GM18511 (cell line): ENCODE measurements around the gene NME7.
"Not testable (repeated sequence)": the region's sequence is repeated elsewhere in the genome, so short reads cannot be mapped to it uniquely, and the experiment has no call there.

Experiments used
- ATAC-seq: cut with Tn5 transposase; IDR thresholded peaks from one replicate; pipeline ENCODE4 v1.9.1; 2021; ENCODE audit warnings: mild to moderate bottlenecking, moderate library complexity; ENCODE audit not compliant: unreplicated experiment

Gene NME7

DNA sequence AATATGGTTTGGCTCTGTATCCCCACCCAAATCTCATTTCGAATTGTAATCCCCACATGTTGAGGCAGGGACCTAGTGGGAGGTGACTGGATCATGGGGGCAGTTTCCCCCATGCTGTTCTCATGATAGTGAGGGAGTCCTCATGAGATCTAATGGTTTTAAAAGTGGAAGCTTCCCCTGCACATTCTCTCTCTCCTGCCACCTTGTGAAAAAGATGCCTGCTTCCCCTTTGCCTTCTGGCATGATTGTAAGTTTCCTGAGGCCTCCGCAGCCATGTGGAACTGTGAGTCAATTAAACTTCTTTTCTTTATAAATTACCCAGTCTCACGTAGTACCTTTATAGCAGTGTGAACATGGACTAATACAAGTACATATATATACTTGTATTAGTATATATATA is 25.5 kb downstream of the NME7 start:
- not testable (repeated sequence) for ATAC-seq

DNA sequence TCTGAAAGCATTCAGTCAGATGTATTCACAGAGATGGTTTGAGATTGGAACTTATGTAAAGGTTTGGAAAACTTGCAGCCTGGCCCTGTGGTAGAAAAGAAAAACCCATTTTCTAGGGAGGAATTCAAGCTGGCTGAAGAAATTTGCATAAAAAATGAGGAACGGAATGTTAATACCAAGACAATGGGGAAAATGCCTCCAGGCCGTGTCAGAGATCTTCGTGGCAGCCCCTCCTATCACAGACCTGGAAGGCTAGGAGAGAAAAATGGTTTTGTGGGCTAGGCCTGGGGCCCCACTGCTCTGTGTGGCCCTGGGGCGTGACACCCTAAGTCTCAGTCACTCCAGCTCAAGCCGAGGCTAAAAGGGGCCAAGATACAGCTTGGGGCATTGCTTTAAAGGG is 26.7 kb downstream of the NME7 start:
- ATAC-seq = no peak

DNA sequence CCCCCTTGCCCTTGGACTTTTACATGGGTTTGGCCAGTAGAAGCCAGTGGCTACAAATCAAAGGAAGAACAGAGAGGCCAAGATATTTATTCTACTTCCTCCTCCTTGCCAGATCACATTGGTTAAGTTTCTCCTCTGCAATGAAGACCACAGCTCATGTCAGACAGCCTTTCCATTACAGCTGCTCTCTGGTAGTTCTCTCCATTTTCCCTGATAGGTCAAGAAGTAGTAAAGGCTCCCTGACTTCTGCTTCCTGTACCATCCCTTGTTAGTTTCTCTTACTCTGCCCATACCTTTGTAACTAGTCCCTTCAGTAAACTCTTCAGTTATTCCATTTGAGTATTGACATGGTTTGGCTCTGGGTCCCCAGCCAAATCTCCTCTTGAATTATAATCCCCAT is 27.8 kb downstream of the NME7 start:
- ATAC-seq = no peak

DNA sequence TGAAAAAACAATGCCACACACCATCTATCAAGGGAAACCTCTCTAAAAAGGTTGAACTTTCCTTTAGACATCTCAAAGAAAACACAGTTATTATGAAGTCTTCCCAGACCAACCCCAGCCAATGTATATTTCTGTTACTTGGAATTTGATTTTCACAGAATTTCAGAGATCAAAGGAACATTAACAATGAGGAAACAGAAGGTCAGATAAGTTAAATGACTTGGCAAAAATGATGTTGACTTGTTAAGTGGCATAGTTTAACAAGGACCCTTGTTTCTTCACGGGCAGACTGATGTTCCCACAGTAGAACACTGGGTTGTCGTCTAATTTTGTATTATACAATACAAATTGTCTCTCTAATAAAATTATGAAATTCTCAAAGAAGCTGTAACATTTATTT is 29.0 kb downstream of the NME7 start:
- no peak for ATAC-seq

DNA sequence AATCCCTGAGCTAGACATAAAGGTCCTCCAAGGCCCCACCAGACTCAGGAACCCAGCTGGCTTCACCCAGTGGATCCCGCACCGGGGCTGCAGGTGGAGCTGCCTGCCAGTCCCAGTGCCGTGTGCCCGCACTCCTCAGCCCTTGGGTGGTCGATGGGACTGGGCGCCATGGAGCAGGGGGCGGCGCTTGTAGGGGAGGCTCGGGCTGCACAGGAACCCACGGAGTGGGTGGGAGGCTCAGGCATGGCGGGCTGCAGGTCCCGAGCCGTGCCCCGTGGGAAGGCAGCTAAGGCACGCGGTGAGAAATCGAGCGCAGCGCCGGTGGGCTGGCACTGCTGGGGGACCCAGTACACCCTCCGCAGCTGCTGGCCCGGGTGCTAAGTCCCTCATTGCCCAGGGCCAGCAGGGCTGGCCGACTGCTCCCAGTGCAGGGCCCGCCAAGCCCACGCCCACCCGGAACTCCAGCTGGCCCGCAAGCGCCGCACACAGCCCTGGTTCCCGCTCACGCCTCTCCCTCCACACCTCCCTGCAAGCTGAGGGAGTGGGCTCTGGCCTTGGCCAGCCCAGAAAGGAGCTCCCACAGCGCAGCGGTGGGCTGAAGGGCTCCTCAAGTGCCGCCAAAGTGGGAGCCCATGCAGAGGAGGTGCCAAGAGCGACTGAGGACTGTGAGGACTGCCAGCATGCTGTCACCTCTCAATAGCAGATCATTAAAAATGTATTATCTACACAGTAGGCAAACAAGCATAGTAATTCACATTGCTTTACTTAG is 30.5 kb downstream of the NME7 start:
- not testable (repeated sequence) for ATAC-seq

DNA sequence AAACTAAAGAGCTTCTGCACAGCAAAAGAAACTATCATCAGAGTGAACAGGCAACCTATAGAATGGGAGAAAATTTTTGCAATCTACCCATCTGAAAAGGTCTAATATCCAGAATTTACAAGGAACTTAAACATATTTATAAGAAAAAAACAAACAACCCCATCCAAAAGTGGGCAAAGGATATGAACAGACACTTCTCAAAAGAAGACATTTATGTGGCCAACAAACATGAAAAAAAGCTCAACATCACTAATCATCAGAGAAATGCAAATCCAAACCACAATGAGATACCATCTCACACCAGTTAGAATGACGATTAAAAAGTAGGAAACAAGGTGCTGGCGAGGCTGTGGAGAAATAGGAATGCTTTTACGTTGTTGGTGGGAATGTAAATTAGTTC is 32.9 kb downstream of the NME7 start:
- not testable (repeated sequence) for ATAC-seq

DNA sequence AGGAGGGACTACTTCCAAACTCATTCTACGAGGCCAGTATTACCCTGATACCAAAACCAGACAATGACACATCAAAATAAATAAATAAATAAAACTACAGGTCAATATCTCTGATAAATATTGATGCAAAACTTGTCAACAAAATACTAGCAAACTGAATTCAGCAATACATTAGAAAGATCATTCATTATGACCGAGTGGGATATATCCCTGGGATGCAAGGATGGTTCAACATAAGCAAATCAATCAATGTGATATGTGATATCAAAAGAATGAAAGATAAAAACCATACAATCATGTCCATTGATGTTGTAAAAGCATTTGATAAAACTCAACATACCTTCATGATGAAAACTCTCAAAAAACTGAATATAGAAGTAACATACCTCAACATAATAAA is 36.7 kb downstream of the NME7 start:
- no peak for ATAC-seq

DNA sequence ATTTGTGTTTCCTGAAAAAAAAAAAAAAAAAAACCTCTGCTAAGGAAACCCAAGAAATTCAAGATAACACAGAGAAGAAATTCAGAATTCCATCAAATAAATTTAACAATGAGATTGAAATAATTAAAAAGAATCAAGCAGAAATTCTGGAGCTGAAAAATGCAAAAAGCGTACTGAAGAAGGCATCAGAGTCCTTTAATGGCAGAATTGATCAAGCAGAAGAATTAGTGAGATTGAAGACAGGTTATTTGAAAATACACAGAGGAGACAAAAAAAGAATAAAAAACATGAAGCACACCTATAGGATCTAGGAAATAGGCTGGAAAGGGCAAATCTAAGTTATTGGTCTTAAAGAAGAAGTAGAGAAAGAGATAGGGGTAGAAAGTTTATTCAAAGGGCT is 38.2 kb downstream of the NME7 start:
- no peak for ATAC-seq

DNA sequence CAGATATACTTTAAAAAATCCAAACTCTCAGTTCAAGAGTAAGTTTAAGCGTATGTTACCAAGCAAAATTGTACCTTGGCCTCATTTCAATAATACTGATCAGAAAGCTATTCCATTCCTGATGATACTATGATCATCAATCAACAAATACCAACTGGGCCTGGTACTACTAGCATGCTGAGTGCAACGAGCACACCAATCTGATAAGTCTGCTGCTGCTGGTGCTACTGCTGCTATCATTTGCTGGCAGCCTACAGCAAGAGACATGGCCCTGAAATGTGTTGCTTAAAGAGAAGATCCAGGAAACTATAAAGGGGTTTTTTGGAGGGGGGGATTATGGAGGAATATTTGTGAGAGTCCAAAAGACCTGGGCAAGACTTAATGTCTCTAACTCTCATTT is 39.7 kb downstream of the NME7 start:
- ATAC-seq = no peak

DNA sequence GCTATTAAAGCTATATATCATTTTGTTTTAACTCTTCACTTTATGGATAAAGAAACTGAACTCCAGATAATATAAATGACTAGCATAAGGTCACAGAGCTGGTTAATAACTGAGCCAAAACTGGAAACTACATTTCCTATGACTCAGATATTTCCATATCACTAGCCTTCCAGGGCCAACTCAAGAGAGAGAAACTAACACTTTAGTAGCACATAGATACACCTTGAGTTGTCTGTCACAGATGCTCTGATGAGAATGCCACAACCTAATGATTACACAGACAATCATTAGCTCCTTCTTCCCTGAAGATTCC is 40.7 kb downstream of the NME7 start:
- peak; percentile 99 for ATAC-seq

DNA sequence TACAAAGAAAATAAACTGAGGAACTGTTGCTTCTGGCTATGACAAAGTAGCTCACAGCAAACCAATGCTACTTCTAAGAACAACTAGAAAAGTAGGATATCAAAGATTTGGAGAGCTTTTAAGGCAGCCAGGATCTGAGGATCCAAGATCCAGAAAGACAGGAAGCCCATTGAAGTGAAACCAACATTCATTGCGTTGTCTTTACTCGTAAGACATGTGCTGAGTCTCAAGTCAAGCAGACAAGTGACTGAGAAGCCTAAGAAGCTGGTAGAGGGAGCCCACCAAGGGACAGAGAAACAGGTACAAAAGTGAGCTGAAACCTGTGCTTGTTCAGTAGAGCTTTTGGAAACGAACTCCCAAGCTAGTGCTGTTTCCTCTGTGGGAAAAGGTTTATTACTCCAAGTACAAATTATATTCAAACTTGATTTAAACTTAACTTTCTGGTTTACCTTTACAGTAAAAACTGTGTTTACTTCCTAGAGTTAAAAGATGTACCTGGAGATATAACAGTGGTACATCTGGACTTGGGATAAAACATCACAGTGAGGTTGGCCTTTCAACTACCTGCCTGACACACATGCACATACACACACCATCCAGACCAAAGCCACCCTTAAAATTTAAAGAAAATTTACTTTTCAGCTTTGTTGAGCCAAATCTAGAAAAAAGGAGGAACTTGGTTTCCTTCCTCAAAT is 41.2 kb downstream of the NME7 start:
- ATAC-seq = peak; percentile 47

DNA sequence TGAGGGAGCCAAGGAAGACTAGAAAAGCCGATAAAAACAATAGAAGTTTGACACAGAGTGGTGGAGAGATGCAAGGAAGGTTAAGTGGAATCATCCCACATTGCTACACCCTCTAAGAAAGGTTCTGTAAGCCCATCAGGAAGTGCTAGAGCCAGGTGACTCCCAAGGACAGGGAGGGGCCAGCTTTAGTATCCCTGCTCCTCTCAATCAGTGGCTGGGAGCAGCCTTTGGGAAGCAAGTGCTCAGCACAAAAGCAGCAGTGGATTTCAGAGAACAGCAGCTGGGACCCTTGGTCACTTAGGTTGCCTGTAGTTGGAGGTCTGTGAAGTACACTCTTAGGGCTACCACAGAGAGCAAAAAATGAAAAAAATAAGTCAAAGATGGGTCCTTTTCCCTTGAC is 42.5 kb downstream of the NME7 start:
- no peak for ATAC-seq

DNA sequence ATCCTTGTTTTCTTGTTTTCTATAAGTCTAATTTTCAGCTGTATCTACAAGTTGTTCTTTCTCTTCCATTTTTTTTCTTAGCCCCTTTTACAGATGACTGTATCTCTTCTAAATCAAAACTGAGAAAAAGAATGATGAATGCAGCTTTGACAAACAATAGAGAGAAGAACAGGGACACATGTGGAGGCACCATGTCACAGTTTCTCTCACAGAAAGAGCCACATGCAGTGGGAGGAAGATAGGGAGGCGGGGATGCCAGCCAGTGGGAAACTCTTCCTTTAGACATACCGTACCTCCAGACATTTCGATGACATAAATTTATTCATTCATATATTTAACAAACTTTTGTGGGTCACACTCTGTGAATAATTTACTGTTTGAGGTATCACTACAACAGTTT is 45.5 kb downstream of the NME7 start:
- ATAC-seq = no peak

DNA sequence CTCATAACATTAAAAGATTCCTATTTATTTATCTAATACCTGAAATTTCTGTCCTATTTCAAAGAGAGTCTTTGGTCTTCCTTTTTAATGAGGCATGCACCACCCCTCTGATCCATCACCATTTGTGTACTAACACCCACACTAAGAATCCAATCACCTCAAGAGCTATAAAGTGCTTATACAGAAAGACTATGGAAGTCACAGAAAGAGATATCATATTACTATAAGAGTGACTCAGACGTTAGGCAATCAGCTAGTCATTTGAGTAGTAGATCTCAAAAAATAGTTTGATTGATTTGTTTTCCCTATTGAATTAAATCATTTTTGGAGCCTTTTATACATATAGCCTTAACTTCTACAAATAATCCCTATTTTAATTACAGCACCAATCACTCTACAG is 46.1 kb downstream of the NME7 start:
- no peak for ATAC-seq

DNA sequence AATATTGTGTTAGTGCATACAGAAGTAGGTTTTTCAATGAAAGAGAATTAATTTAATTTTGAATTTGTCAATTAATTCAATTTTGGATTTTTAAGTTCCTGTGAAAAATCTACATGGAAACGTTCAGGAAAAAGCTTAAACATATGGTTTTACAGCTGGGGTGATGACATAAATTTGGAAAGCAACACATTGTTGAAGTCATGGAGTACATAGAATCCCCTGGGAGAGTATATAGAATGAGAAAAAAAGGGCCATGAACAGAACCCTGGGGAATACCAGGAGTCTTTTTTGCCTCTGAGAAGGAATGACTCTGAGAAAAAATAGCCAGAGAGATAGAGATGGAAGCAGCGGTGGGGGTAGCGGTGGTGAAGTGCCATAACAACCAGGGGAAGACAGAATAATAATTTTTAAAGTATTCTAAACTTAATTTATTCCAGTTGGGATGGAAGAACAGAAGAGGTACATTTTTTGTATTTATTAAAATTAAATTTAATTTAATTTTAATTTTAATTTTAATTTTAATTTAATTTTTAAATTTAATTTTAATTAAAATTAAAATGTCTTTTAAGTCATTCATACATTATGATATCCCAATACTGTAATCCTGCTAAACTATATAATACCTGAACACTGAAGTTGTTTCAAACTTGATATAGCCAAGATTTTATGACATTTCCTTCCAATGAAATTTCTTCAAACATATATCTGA is 48.9 kb downstream of the NME7 start:
- no peak for ATAC-seq

DNA sequence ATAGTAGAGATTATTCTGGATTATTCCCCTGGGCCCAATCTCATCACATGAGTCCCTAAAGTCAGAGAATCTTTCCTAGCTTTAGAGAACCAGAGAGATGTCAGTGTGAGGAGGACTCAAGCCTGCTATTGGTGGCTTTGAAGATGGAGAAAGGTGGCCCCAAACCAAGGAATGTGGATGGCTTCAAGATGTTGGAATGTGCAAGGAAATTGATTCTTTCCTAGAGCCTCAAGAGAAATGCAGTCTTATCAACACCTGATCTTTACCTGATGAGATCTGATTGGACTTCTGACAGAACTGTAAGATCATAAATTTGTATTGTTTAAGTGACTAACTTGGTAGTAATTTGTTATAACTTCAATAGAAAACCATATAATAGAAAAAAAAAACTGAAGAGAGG is 51.0 kb downstream of the NME7 start:
- ATAC-seq = no peak

DNA sequence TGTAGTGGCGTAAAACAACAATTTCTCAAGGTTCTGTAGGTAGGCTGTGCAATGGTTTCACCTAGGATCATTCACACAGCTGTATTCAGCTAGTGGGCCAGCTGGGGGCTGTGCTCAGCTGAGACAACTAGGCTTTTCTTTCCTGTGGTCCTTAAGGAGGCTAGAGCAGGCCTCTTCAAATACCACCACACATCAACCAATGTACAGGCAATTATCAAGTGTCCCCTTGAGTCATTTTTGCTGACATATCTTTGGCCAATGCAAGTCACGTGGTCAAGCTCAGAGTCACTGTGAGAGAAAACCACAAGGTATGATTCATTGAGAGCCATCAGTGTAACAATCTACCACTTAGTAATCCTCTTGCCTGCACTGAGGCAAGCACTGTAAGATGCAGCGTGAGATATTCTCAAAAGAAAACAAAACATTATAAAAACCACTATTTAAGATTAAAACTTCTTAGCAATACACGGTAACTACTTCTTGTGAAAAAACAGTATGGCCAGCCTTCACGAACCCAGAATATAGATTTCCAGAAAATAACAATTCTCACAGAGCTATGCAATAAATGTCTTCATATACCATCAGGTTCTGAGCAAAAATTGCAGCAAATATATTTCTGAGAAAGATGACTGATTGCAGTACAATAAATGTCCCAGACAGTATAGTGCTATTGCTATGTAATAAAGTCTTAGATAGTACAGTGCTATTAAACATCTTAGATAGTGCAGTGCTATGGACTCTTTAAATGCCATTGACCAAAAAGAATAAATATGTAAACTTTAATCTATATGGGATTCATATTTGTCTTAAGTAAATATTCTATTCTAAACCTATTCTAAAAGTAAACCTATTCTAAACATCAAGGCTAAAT is 55.3 kb downstream of the NME7 start:
- no peak for ATAC-seq

DNA sequence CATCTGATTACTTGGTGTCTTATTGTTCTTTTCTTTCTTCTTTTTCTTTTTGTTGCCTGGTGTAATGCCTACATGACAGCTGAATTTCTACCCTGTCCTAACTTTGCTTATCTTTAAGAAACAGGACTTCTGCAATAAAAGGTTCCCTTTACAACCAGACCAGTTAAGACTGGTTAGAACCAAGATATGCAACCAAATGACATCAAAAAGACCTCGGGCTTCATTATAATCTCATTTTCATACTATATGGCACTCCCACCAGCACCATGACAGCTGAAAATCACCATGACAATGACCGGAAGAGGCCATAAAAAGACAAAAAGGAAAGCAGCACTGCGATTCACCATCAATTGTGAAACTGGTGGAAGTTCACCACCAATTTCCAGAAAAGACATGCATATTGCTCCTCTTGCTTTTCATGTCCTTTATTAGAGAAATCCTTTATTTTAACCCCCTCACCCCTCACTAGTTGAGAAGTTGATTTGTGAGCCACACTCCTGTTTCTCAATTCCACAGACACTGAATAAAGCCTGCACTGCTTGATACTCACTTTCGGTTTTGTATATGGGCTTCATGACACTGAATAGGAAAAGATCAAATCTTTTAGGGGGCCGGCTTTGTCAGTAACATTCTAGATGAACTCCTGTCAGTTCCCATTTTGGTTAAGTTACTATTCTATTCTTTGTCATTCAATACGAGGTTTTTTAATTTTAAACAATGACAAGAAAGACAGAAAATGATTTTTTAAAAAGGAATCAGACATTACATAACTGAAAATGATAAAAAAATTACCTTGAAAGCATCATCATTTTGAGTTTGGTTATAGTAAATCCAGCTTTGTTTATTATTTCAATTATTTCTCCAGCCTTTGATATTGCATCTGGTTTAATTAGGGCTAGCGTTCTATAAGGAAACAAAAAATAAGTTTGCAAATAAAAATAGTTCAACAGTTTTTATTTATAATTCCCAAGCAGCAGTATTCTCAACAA is 58.1 kb downstream of the NME7 start:
- peak; percentile 81 for ATAC-seq

DNA sequence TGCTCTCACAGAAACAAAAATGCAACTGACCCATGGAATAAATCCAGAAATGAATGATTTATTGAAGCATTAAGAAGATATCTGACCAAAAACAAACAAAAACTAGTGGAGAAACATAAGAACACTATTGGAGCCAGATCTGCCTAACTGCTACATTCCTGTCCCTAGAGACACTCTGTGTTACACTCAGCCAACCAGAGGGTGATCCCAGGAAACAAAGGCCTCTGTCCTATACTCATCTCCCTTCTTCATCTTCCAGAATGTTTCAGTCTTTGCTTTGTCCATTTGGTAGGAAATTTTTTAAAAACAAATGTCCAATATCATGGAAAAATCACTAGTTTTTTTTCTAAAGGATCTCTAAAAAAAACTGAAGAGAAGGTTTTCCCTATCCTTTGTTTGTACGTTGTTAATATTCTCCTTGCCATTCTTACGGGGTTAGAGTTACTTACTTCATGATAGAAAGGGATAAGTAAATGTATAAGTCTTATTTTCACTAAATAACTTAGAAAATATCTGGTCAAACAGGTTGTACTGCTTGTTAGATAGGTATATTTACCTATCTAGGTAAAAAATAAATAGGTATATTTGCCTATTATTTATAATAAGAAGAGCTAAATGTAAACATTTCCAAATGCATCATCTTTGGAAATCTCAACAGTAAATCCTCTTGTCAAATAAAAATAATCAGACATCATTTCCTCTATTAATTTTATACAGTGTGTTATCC is 59.1 kb downstream of the NME7 start:
- no peak for ATAC-seq
